Activated B cell treated with CpG ODN at 0.5 μM for 24 hours (primary cell): ENCODE measurements around the gene TMEM270. TPM values are rescaled to one million over a fixed set of nuclear protein-coding genes. Genes with fewer than 3 reads are reported as not detected.

Source experiments
- ATAC-seq: fragments of 200-7000 bp; cut with Tn5 transposase; one replicate; pipeline ENCODE4 v1.10.0; 2021; ENCODE audit warnings: low read depth, mild to moderate bottlenecking, moderate library complexity
- CTCF ChIA-PET: fragments of 350-600 bp; sonication (Branson Sonifier 250); formaldehyde crosslinking; loops from one replicate; lab custom pipeline; 2021; ENCODE audit warnings: antibody characterized with exemption; lab: Charles Lee
- POLR2A ChIA-PET: fragments of 350-600 bp; sonication (Branson Sonifier 250); formaldehyde crosslinking; loops from one replicate; lab custom pipeline; 2021; ENCODE audit warnings: antibody characterized with exemption; lab: Charles Lee
- DNase-seq: peaks from one replicate; pipeline ENCODE4 v3.0.0; 2022
- H3K27ac Mint-ChIP-seq: one replicate; pipeline ENCODE4 v1.8.0; 2020; ENCODE audit warnings: mixed read lengths
- H3K27me3 Mint-ChIP-seq: one replicate; pipeline ENCODE4 v1.8.0; 2021; ENCODE audit warnings: mixed read lengths
- H3K36me3 Mint-ChIP-seq: one replicate; pipeline ENCODE4 v1.8.0; 2021; ENCODE audit warnings: low read depth, mixed read lengths
- H3K4me1 Mint-ChIP-seq: one replicate; pipeline ENCODE4 v1.8.0; 2021; ENCODE audit warnings: mixed read lengths
- H3K4me3 Mint-ChIP-seq: one replicate; pipeline ENCODE4 v1.8.0; 2020; ENCODE audit warnings: mild to moderate bottlenecking, mixed read lengths
- H3K9me3 Mint-ChIP-seq: one replicate; pipeline ENCODE4 v1.8.0; 2020; ENCODE audit warnings: mixed read lengths
- CTCF ChIP-seq: fragments of 200-600 bp; IDR thresholded peaks from one replicate; pipeline ENCODE4 v1.8.0; 2022; ENCODE audit warnings: antibody characterized with exemption, mild to moderate bottlenecking
- intact Hi-C: fragments of 100-400 bp; cut with micrococcal nuclease; formaldehyde crosslinking; loops from one replicate; pipeline ENCODE4 v1.15.1; 2024
- total RNA-seq: library from RNA; stranded (reverse); gene quantifications from 2 replicates; pipeline ENCODE4 v1.2.3, GENCODE V29; 2022

TMEM270 gene
- total RNA-seq, 1 donor from 2014 or later = not detected

GRCh38 chr7:73847941-73848723, 12.8 kb upstream of the TMEM270 start:
- DNase-seq (no peak), ATAC-seq (no peak)
- no peak overlapping the region for H3K27ac Mint-ChIP-seq
- intact Hi-C loops = loop anchor here (2.0 kb wide), 2 partner anchors 15 to 33 kb away; no protein-coding TSS in a partner anchor
- H3K9me3 Mint-ChIP-seq = no peaks in the 10 kb centered on the region
- H3K27me3 Mint-ChIP-seq = peaks cover 12% of the 10 kb centered on the region
- peaks cover 34% of the 10 kb centered on the region for H3K4me1 Mint-ChIP-seq
- no peak for TF ChIP-seq CTCF
- POLR2A ChIA-PET = interaction anchor here (0.7 kb wide), 1 partner anchor 173 kb away, joined by 3 read pairs; no protein-coding TSS in a partner anchor
- no peaks in the 10 kb centered on the region for H3K36me3 Mint-ChIP-seq
- CTCF ChIA-PET = no interaction called here
- no peak overlapping the region for H3K4me3 Mint-ChIP-seq

- no peak for TF ChIP-seq CTCF
- CTCF ChIA-PET = no interaction called here
- Mint-ChIP-seq H3K36me3 (no peaks in the 10 kb centered on the region), H3K4me1 (peaks cover 20% of the 10 kb centered on the region), H3K27ac (no peak overlapping the region), H3K4me3 (no peak overlapping the region), H3K27me3 (peaks cover 16% of the 10 kb centered on the region), H3K9me3 (no peaks in the 10 kb centered on the region)
- DNase-seq (no peak), ATAC-seq (no peak)
- POLR2A ChIA-PET = no interaction called here
- intact Hi-C loops = loop anchor here (1.0 kb wide), 1 partner anchor 8 kb away; the partner anchor contains the start of gene METTL27
These were observed 10.2 kb upstream of the TMEM270 start for GRCh38 chr7:73850781-73851207.

GRCh38 chr7:73851410-73852338, 9.3 kb upstream of the TMEM270 start:
- Mint-ChIP-seq H3K27ac (peak overlapping the region; percentile 20), H3K9me3 (no peaks in the 10 kb centered on the region), H3K36me3 (no peaks in the 10 kb centered on the region), H3K4me3 (no peak overlapping the region), H3K27me3 (peaks cover 19% of the 10 kb centered on the region), H3K4me1 (peaks cover 12% of the 10 kb centered on the region)
- peak; percentile 60 for ATAC-seq
- ChIA-PET CTCF (no interaction called here), POLR2A (no interaction called here)
- intact Hi-C loops = loop anchor here (1.0 kb wide), 1 partner anchor 9 kb away; the partner anchor contains the start of gene METTL27
- DNase-seq = no peak
- no peak for TF ChIP-seq CTCF

GRCh38 chr7:73852500-73852899, 8.5 kb upstream of the TMEM270 start:
- ATAC-seq (no peak), DNase-seq (no peak)
- Mint-ChIP-seq H3K27me3 (peaks cover 26% of the 10 kb centered on the region), H3K27ac (no peak overlapping the region), H3K4me3 (no peak overlapping the region), H3K36me3 (no peaks in the 10 kb centered on the region), H3K4me1 (peaks cover 10% of the 10 kb centered on the region), H3K9me3 (no peaks in the 10 kb centered on the region)
- intact Hi-C loops = no loop called here
- ChIA-PET POLR2A (no interaction called here), CTCF (interaction anchor here (0.9 kb wide), 1 partner anchor 246 kb away, joined by 3 read pairs; no protein-coding TSS in a partner anchor)
- no peak for TF ChIP-seq CTCF
